ENCODE results near the gene C1GALT1.
"Not testable (repeated sequence)": the region's sequence is repeated elsewhere in the genome, so short reads cannot be mapped to it uniquely, and the experiment has no call there.

C1GALT1 gene

GRCh38 chr7:7182156-7183060, at the start of gene C1GALT1:
Gene C1GALT1, plus strand, starts transcription at chr7:7182544. Its CDS starts 51,776 bp downstream, at chr7:7234320.
- Histone ChIP-seq H3K4me3 (ENCODE audit: low read depth in 1 of 2, low read length in 1 of 2) (peak within 1 kb of the TSS; percentile 87 to 90), H3K36me3 (no peaks in the 10 kb centered on the region), H3K27me3 (no peaks in the 10 kb centered on the region), H3K4me1 (ENCODE audit: control insufficient read depth in 1 of 2, insufficient read depth in 1 of 2, low read depth in 1 of 2, low read length in 1 of 2) (peaks cover 48 to 51% of the 10 kb centered on the region in 2 experiments), H3K27ac (peak within 1 kb of the TSS; percentile 96), H3K9me3 (no peaks in the 10 kb centered on the region)
- TF ChIP-seq CTCF (IDR thresholded peaks at IDR 0.05), result peak; percentile 60

GRCh38 chr7:7134046-7134445, 48.3 kb upstream of the C1GALT1 start:
- no peak for TF ChIP-seq CTCF (IDR thresholded peaks at IDR 0.05)
- no peaks in the 10 kb centered on the region for H3K9me3 ChIP-seq
- H3K36me3 ChIP-seq, result no peaks in the 10 kb centered on the region
- no peaks in the 10 kb centered on the region for H3K27me3 ChIP-seq
- peaks cover 0 to 8% of the 10 kb centered on the region in 2 experiments for H3K4me1 ChIP-seq (ENCODE audit: control insufficient read depth in 1 of 2, insufficient read depth in 1 of 2, low read depth in 1 of 2, low read length in 1 of 2)
- H3K27ac ChIP-seq, result no peak overlapping the region
- no peak overlapping the region for H3K4me3 ChIP-seq (ENCODE audit: low read depth in 1 of 2, low read length in 1 of 2)

- no peak for TF ChIP-seq CTCF (IDR thresholded peaks at IDR 0.05)
- Histone ChIP-seq H3K27me3 (no peaks in the 10 kb centered on the region), H3K9me3 (no peaks in the 10 kb centered on the region), H3K27ac (no peak overlapping the region), H3K4me1 (ENCODE audit: control insufficient read depth in 1 of 2, insufficient read depth in 1 of 2, low read depth in 1 of 2, low read length in 1 of 2) (peaks cover 0 to 8% of the 10 kb centered on the region in 2 experiments), H3K36me3 (no peaks in the 10 kb centered on the region), H3K4me3 (ENCODE audit: low read depth in 1 of 2, low read length in 1 of 2) (no peak overlapping the region)
These were observed 47.3 kb upstream of the C1GALT1 start for GRCh38 chr7:7135074-7135473.

GRCh38 chr7:7135924-7136323, 46.4 kb upstream of the C1GALT1 start:
- not testable (repeated sequence) for H3K9me3 ChIP-seq, H3K36me3 ChIP-seq

GRCh38 chr7:7136466-7137381, 45.6 kb upstream of the C1GALT1 start:
- no peaks in the 10 kb centered on the region for H3K27me3 ChIP-seq

More at GRCh38 chr7:7135924-7136323, 46.4 kb upstream of the C1GALT1 start:
- not testable (repeated sequence) for H3K4me3 ChIP-seq (ENCODE audit: low read depth in 1 of 2, low read length in 1 of 2); H3K4me1 ChIP-seq (ENCODE audit: control insufficient read depth in 1 of 2, insufficient read depth in 1 of 2, low read depth in 1 of 2, low read length in 1 of 2); H3K27me3 ChIP-seq; H3K27ac ChIP-seq

More at GRCh38 chr7:7136466-7137381, 45.6 kb upstream of the C1GALT1 start:
- Histone ChIP-seq H3K36me3 (no peaks in the 10 kb centered on the region), H3K27ac (no peak overlapping the region), H3K4me3 (ENCODE audit: low read depth in 1 of 2, low read length in 1 of 2) (no peak overlapping the region), H3K9me3 (no peaks in the 10 kb centered on the region), H3K4me1 (ENCODE audit: control insufficient read depth in 1 of 2, insufficient read depth in 1 of 2, low read depth in 1 of 2, low read length in 1 of 2) (peaks cover 0 to 8% of the 10 kb centered on the region in 2 experiments)
- TF ChIP-seq CTCF (IDR thresholded peaks at IDR 0.05), result no peak

All from neutrophil (primary cell).